ENCODE measurements around the gene PCDHB7.
"Not testable (repeated sequence)": the region's sequence is repeated elsewhere in the genome, so short reads cannot be mapped to it uniquely, and the experiment has no call there.

The PCDHB7 gene

GRCh38 chr5:141151632-141152031, 20.8 kb upstream of the PCDHB7 start:
- Histone ChIP-seq H3K9me3 (ENCODE audit: control insufficient read depth in 5 of 5, low read length in 5 of 5) (peaks cover 15 to 47% (median 39%) of the 10 kb centered on the region in 5 donors), H3K27me3 (ENCODE audit: control insufficient read depth in 5 of 5, insufficient read depth in 4 of 5, low read length in 5 of 5) (peaks cover 0 to 11% (median 3%) of the 10 kb centered on the region in 5 donors)
- not testable (repeated sequence) for H3K9ac ChIP-seq (ENCODE audit: low read length in 5 of 5); H3K4me1 ChIP-seq (ENCODE audit: control insufficient read depth in 5 of 5, insufficient read depth in 5 of 5, low read length in 5 of 5); H3K27ac ChIP-seq (ENCODE audit: low read depth, low read length); H3K4me3 ChIP-seq (ENCODE audit: low read depth in 1 of 5, low read length in 5 of 5); H3K36me3 ChIP-seq (ENCODE audit: control insufficient read depth in 5 of 5, insufficient read depth in 5 of 5, low read length in 5 of 5)

GRCh38 chr5:141152096-141152495, 20.3 kb upstream of the PCDHB7 start:
- H3K9me3 ChIP-seq (ENCODE audit: control insufficient read depth in 5 of 5, low read length in 5 of 5) = peaks cover 13 to 52% (median 40%) of the 10 kb centered on the region in 5 donors
- peaks cover 0 to 12% (median 3%) of the 10 kb centered on the region in 5 donors for H3K27me3 ChIP-seq (ENCODE audit: control insufficient read depth in 5 of 5, insufficient read depth in 4 of 5, low read length in 5 of 5)
- not testable (repeated sequence) for H3K36me3 ChIP-seq (ENCODE audit: control insufficient read depth in 5 of 5, insufficient read depth in 5 of 5, low read length in 5 of 5); H3K9ac ChIP-seq (ENCODE audit: low read length in 5 of 5); H3K4me3 ChIP-seq (ENCODE audit: low read depth in 1 of 5, low read length in 5 of 5); H3K27ac ChIP-seq (ENCODE audit: low read depth, low read length); H3K4me1 ChIP-seq (ENCODE audit: control insufficient read depth in 5 of 5, insufficient read depth in 5 of 5, low read length in 5 of 5)

GRCh38 chr5:141155540-141156374, 16.7 kb upstream of the PCDHB7 start:
- peaks cover 13 to 43% (median 38%) of the 10 kb centered on the region in 5 donors for H3K9me3 ChIP-seq (ENCODE audit: control insufficient read depth in 5 of 5, low read length in 5 of 5)
- peak overlapping the region in 2 of 5 donors; percentile 7 to 21 for H3K4me3 ChIP-seq (ENCODE audit: low read depth in 1 of 5, low read length in 5 of 5)

GRCh38 chr5:141157356-141157755, 15.1 kb upstream of the PCDHB7 start:
- H3K27me3 ChIP-seq (ENCODE audit: control insufficient read depth in 5 of 5, insufficient read depth in 4 of 5, low read length in 5 of 5); H3K4me1 ChIP-seq (ENCODE audit: control insufficient read depth in 5 of 5, insufficient read depth in 5 of 5, low read length in 5 of 5); H3K27ac ChIP-seq (ENCODE audit: low read depth, low read length); H3K4me3 ChIP-seq (ENCODE audit: low read depth in 1 of 5, low read length in 5 of 5); H3K36me3 ChIP-seq (ENCODE audit: control insufficient read depth in 5 of 5, insufficient read depth in 5 of 5, low read length in 5 of 5); H3K9ac ChIP-seq (ENCODE audit: low read length in 5 of 5): not testable (repeated sequence)
- H3K9me3 ChIP-seq (ENCODE audit: control insufficient read depth in 5 of 5, low read length in 5 of 5) = peaks cover 13 to 30% (median 24%) of the 10 kb centered on the region in 5 donors

More at GRCh38 chr5:141155540-141156374, 16.7 kb upstream of the PCDHB7 start:
- Histone ChIP-seq H3K27ac (ENCODE audit: low read depth, low read length) (no peak overlapping the region), H3K27me3 (ENCODE audit: control insufficient read depth in 5 of 5, insufficient read depth in 4 of 5, low read length in 5 of 5) (peaks cover 0 to 10% (median 3%) of the 10 kb centered on the region in 5 donors), H3K4me1 (ENCODE audit: control insufficient read depth in 5 of 5, insufficient read depth in 5 of 5, low read length in 5 of 5) (no peaks in the 10 kb centered on the region), H3K36me3 (ENCODE audit: control insufficient read depth in 5 of 5, insufficient read depth in 5 of 5, low read length in 5 of 5) (no peaks in the 10 kb centered on the region), H3K9ac (ENCODE audit: low read length in 5 of 5) (no peak overlapping the region)

- H3K27ac ChIP-seq (ENCODE audit: low read depth, low read length); H3K27me3 ChIP-seq (ENCODE audit: control insufficient read depth in 5 of 5, insufficient read depth in 4 of 5, low read length in 5 of 5); H3K4me1 ChIP-seq (ENCODE audit: control insufficient read depth in 5 of 5, insufficient read depth in 5 of 5, low read length in 5 of 5); H3K36me3 ChIP-seq (ENCODE audit: control insufficient read depth in 5 of 5, insufficient read depth in 5 of 5, low read length in 5 of 5); H3K4me3 ChIP-seq (ENCODE audit: low read depth in 1 of 5, low read length in 5 of 5); H3K9ac ChIP-seq (ENCODE audit: low read length in 5 of 5): not testable (repeated sequence)
- peaks cover 13 to 32% (median 25%) of the 10 kb centered on the region in 5 donors for H3K9me3 ChIP-seq (ENCODE audit: control insufficient read depth in 5 of 5, low read length in 5 of 5)
Observed at GRCh38 chr5:141157901-141158300, 14.5 kb upstream of the PCDHB7 start.

- H3K9ac ChIP-seq (ENCODE audit: low read length in 5 of 5); H3K4me1 ChIP-seq (ENCODE audit: control insufficient read depth in 5 of 5, insufficient read depth in 5 of 5, low read length in 5 of 5); H3K4me3 ChIP-seq (ENCODE audit: low read depth in 1 of 5, low read length in 5 of 5); H3K27ac ChIP-seq (ENCODE audit: low read depth, low read length); H3K36me3 ChIP-seq (ENCODE audit: control insufficient read depth in 5 of 5, insufficient read depth in 5 of 5, low read length in 5 of 5): not testable (repeated sequence)
- H3K27me3 ChIP-seq (ENCODE audit: control insufficient read depth in 5 of 5, insufficient read depth in 4 of 5, low read length in 5 of 5) = peaks cover 0 to 22% (median 10%) of the 10 kb centered on the region in 5 donors
- H3K9me3 ChIP-seq (ENCODE audit: control insufficient read depth in 5 of 5, low read length in 5 of 5) = peaks cover 15 to 43% (median 27%) of the 10 kb centered on the region in 5 donors
Observed at GRCh38 chr5:141174291-141175104, 2.1 kb downstream of the PCDHB7 start.

- Histone ChIP-seq H3K4me3 (ENCODE audit: low read depth in 1 of 5, low read length in 5 of 5) (no peak overlapping the region), H3K4me1 (ENCODE audit: control insufficient read depth in 5 of 5, insufficient read depth in 5 of 5, low read length in 5 of 5) (no peaks in the 10 kb centered on the region), H3K27me3 (ENCODE audit: control insufficient read depth in 5 of 5, insufficient read depth in 4 of 5, low read length in 5 of 5) (peaks cover 0 to 22% (median 10%) of the 10 kb centered on the region in 5 donors), H3K9me3 (ENCODE audit: control insufficient read depth in 5 of 5, low read length in 5 of 5) (peaks cover 15 to 43% (median 29%) of the 10 kb centered on the region in 5 donors), H3K27ac (ENCODE audit: low read depth, low read length) (no peak overlapping the region), H3K36me3 (ENCODE audit: control insufficient read depth in 5 of 5, insufficient read depth in 5 of 5, low read length in 5 of 5) (no peaks in the 10 kb centered on the region), H3K9ac (ENCODE audit: low read length in 5 of 5) (no peak overlapping the region)
Observed at GRCh38 chr5:141175933-141176332, 3.5 kb downstream of the PCDHB7 start.

- Histone ChIP-seq H3K27me3 (ENCODE audit: control insufficient read depth in 5 of 5, insufficient read depth in 4 of 5, low read length in 5 of 5) (peaks cover 0 to 22% (median 10%) of the 10 kb centered on the region in 5 donors), H3K4me3 (ENCODE audit: low read depth in 1 of 5, low read length in 5 of 5) (peak within 1 kb of the TSS in 4 of 5 donors; percentile 1 to 39 (median 36)), H3K9me3 (ENCODE audit: control insufficient read depth in 5 of 5, low read length in 5 of 5) (peaks cover 16 to 43% (median 29%) of the 10 kb centered on the region in 5 donors)
- H3K4me1 ChIP-seq (ENCODE audit: control insufficient read depth in 5 of 5, insufficient read depth in 5 of 5, low read length in 5 of 5); H3K9ac ChIP-seq (ENCODE audit: low read length in 5 of 5); H3K36me3 ChIP-seq (ENCODE audit: control insufficient read depth in 5 of 5, insufficient read depth in 5 of 5, low read length in 5 of 5); H3K27ac ChIP-seq (ENCODE audit: low read depth, low read length): not testable (repeated sequence)
Observed at GRCh38 chr5:141177577-141178191, 5.2 kb downstream of the PCDHB7 start, which contains the start of gene PCDHB8. TSS of gene PCDHB8 (plus strand) at chr5:141177790. CDS start at chr5:141178035, 245 bp downstream.

- Histone ChIP-seq H3K4me3 (ENCODE audit: low read depth in 1 of 5, low read length in 5 of 5) (peak overlapping the region in 1 of 5 donors; percentile 4), H3K9me3 (ENCODE audit: control insufficient read depth in 5 of 5, low read length in 5 of 5) (peaks cover 16 to 36% (median 24%) of the 10 kb centered on the region in 5 donors)
- not testable (repeated sequence) for H3K9ac ChIP-seq (ENCODE audit: low read length in 5 of 5)
Observed at GRCh38 chr5:141179371-141179770, 6.9 kb downstream of the PCDHB7 start.

More at GRCh38 chr5:141179371-141179770, 6.9 kb downstream of the PCDHB7 start:
- peaks cover 0 to 24% (median 10%) of the 10 kb centered on the region in 5 donors for H3K27me3 ChIP-seq (ENCODE audit: control insufficient read depth in 5 of 5, insufficient read depth in 4 of 5, low read length in 5 of 5)
- not testable (repeated sequence) for H3K27ac ChIP-seq (ENCODE audit: low read depth, low read length); H3K36me3 ChIP-seq (ENCODE audit: control insufficient read depth in 5 of 5, insufficient read depth in 5 of 5, low read length in 5 of 5)
- peaks cover 0 to 11% (median 4%) of the 10 kb centered on the region in 5 donors for H3K4me1 ChIP-seq (ENCODE audit: control insufficient read depth in 5 of 5, insufficient read depth in 5 of 5, low read length in 5 of 5)
